ENCODE data around the gene SLC35G1.

The SLC35G1 gene

DNA sequence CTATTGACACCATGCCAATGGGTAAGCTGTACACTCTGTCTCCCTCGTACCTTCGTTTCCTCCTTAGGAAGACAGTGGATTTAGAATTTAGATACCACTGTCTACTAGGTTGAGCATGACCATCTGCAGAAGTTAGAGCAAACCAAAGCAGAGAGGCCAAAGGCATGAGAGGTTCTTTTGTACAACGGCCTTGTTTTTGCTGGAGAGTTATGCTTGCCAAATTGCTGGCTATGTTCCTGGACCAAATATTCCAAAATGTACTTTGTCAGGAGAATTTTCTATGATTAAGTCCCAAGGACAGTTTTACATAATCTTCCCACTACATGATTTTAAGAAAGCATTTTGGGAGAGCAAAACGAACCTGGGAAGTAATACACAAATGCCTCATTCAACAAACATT, 52.0 kb downstream of the SLC35G1 start:
- H3K9me3 ChIP-seq = no peaks in the 10 kb centered on the region
- in situ Hi-C loops (cut with MboI; ENCODE audit: low sequenced_read_pairs) = no loop called here
- H3K4me1 ChIP-seq = no peaks in the 10 kb centered on the region
- DNase-seq (ENCODE audit: low spot score in 2 of 2) = no peak
- H3K4me3 ChIP-seq = no peak overlapping the region
- no peaks in the 10 kb centered on the region for H3K36me3 ChIP-seq (replicated peaks)
- H3K27me3 ChIP-seq (ENCODE audit: low read depth) = no peaks in the 10 kb centered on the region

DNA sequence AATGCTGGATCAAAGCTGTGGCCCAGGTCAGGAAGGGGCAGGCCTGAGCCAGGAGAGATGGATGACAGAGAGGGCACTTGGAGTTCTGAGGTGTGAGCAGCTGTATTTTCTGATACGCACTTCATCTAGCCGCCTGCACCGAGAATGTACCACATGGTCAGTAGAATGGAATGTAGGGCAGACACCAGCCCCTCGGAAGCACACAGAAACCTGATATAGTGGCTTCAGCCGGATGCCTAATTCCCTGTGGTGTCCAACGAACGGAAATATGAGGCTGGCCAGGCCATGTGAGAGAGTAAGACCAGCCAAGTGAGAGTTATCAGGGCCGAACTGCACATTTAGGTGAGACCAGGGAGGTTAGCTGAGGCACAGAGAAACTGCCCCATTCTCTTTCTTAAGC, 53.3 kb downstream of the SLC35G1 start:
- H3K4me1 ChIP-seq = no peaks in the 10 kb centered on the region
- no peaks in the 10 kb centered on the region for H3K9me3 ChIP-seq
- no peak for DNase-seq (ENCODE audit: low spot score in 2 of 2)
- no peaks in the 10 kb centered on the region for H3K36me3 ChIP-seq (replicated peaks)
- in situ Hi-C loops (cut with MboI; ENCODE audit: low sequenced_read_pairs) = no loop called here
- H3K27me3 ChIP-seq (ENCODE audit: low read depth) = no peaks in the 10 kb centered on the region
- no peak overlapping the region for H3K4me3 ChIP-seq

DNA sequence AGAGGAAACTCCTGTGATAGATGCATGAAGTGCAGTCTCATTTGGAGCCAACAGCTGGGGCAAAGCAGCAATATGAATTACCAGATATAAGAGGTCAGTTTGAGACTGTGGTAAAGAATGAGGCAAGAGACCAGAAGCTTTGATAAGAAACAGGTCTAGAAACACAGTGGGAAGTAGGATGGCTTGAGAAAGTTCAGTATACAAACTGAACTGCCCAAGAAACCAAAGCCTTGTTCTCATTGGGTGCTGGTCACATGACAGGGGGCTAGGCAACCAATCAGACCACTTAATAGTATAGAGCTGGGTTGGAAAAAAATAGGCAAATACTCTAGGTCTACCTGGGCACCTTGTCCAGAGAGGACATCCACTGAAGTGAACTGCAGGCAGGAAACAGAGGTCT, 53.7 kb downstream of the SLC35G1 start:
- no peak for DNase-seq (ENCODE audit: low spot score in 2 of 2)
- no peaks in the 10 kb centered on the region for H3K9me3 ChIP-seq

DNA sequence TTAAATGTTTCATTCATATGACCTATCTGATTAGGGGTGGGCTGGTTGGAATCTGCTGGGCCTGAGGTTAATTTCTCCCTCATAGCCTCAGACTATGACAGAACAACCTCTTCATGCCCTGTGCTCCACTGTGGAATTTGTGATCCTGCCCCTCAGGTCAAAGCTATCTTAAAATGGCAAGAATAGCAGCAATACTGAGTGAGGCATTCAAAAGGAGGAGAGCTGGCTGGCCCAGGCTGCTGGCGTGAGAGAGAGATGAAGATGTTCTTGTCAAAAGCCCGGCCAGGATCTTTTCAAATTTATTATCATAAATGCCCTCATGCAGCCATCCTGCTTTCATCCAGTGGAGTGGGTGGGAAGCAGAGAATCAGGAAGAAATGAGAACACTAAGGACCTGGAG, 58.1 kb downstream of the SLC35G1 start:
- Histone ChIP-seq H3K9me3 (no peaks in the 10 kb centered on the region), H3K4me1 (no peaks in the 10 kb centered on the region), H3K27me3 (ENCODE audit: low read depth) (no peaks in the 10 kb centered on the region), H3K36me3 (replicated peaks) (no peaks in the 10 kb centered on the region), H3K4me3 (no peak overlapping the region)
- no peak for DNase-seq (ENCODE audit: low spot score in 2 of 2)
- in situ Hi-C loops (cut with MboI; ENCODE audit: low sequenced_read_pairs) = no loop called here

More for the DNA sequence above, 53.7 kb downstream of the SLC35G1 start:
- Histone ChIP-seq H3K4me3 (no peak overlapping the region), H3K4me1 (no peaks in the 10 kb centered on the region), H3K36me3 (replicated peaks) (no peaks in the 10 kb centered on the region), H3K27me3 (ENCODE audit: low read depth) (no peaks in the 10 kb centered on the region)
- in situ Hi-C loops (cut with MboI; ENCODE audit: low sequenced_read_pairs) = no loop called here

All from HAP-1 (cell line).